ENCODE measurements around the gene ATP1A4.

The ATP1A4 gene

DNA sequence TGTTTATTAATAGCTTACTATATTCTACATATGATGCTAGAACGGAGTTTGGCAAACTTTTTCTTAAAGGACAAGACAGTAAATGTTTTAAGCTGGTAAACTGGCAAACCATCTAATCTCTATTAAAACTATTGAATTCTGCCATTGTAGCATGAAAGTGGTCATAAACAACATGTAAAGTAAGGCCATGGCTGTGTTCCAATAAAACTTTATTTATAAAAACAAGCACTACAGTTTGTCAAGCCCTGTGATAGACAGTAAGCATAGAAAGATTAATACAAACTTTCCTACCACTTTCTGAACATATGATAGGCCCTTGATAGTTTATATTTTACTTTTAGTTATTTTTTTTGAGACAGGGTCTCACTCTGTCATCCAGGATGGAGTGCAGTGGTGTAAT, 76.2 kb downstream of the ATP1A4 start:
- no peak for DNase-seq (ENCODE audit: low spot score)

DNA sequence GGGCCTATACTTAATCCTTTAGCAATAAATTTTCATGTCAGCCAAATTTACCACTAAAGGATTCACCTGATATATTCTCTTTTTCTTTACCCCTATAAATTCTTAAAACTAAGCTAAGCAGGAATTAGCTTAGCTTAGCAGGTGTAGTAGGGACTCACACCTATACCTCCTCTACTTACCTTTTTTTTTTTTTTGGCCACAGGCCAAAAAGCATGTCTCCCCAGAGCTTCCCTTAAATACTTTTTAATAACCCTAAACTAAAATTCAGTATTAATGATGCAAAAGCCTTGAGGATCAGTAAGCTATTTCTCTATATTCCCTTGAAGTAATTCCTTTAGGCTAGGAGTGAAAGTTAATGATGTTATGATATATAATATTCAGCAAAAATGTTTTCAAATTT, 77.0 kb downstream of the ATP1A4 start:
- DNase-seq (ENCODE audit: low spot score), result no peak

DNA sequence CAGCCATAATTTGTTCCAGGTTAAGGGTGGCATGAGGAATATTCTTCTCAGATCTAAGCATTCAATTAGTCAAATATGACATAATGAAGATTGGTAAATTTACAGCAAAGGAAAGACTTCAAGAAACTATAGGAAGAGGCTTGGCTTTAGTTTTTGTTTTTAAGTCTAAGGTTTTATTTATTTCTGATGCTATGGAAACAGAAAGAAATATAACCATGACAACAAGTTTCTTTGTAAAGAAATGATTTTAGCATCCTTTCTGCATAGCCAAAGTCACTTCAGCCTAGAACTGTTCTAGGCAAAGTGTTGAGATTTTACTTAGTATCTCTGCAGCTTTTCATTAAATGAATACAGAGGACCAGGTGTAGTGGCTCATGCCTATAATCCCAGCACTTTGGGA, 81.5 kb downstream of the ATP1A4 start:
- DNase-seq (ENCODE audit: low spot score), result no peak
